Osteocyte (in vitro differentiated cells): ENCODE results near the gene FXR2. TPM values are rescaled to one million over a fixed set of nuclear protein-coding genes. Genes with fewer than 3 reads are reported as not detected.
"Not testable (repeated sequence)": the region's sequence is repeated elsewhere in the genome, so short reads cannot be mapped to it uniquely, and the experiment has no call there.

Experiments used
- DNase-seq: peaks from one replicate; pipeline ENCODE4 v3.0.0; 2021; ENCODE audit warnings: mixed read lengths; ENCODE audit not compliant: unreplicated experiment; ENCODE audit errors: extremely low spot score
- H3K27ac Mint-ChIP-seq: one replicate; pipeline ENCODE4 v1.8.0; 2021; ENCODE audit warnings: mild to moderate bottlenecking, mixed read lengths; ENCODE audit not compliant: unreplicated experiment
- H3K27me3 Mint-ChIP-seq: one replicate; pipeline ENCODE4 v1.8.0; 2021; ENCODE audit warnings: mixed read lengths; ENCODE audit not compliant: unreplicated experiment
- H3K36me3 Mint-ChIP-seq: one replicate; pipeline ENCODE4 v1.8.0; 2021; ENCODE audit warnings: mixed read lengths; ENCODE audit not compliant: unreplicated experiment
- H3K4me1 Mint-ChIP-seq: one replicate; pipeline ENCODE4 v1.8.0; 2021; ENCODE audit warnings: mixed read lengths; ENCODE audit not compliant: unreplicated experiment
- H3K4me3 Mint-ChIP-seq: one replicate; pipeline ENCODE4 v1.8.0; 2021; ENCODE audit warnings: mild to moderate bottlenecking, moderate library complexity, mixed read lengths; ENCODE audit not compliant: unreplicated experiment
- H3K9me3 Mint-ChIP-seq: one replicate; pipeline ENCODE4 v1.8.0; 2021; ENCODE audit warnings: mixed read lengths; ENCODE audit not compliant: unreplicated experiment
- CTCF ChIP-seq: fragments of 200-600 bp; sonication (generic); IDR thresholded peaks from 2 replicates; pipeline ENCODE4 v1.5.0; 2021; ENCODE audit warnings: antibody characterized with exemption, mild to moderate bottlenecking, moderate library complexity
- total RNA-seq: library from RNA; stranded (reverse); gene quantifications from 2 replicates; pipeline ENCODE4 v1.2.1, GENCODE V29; 2021

FXR2 gene
- total RNA-seq, 1 donor from 2014 or later = 50.7 TPM

- no peak for TF ChIP-seq CTCF
- DNase-seq = no peak
- Mint-ChIP-seq H3K27me3 (peaks cover 37% of the 10 kb centered on the region), H3K27ac (no peak overlapping the region), H3K36me3 (no peaks in the 10 kb centered on the region), H3K4me1 (peaks cover 15% of the 10 kb centered on the region), H3K9me3 (no peaks in the 10 kb centered on the region), H3K4me3 (no peak overlapping the region)
Measured at GRCh38 chr17:7647018-7647417, 32.3 kb upstream of the FXR2 start.

- Mint-ChIP-seq H3K4me1 (peaks cover 13% of the 10 kb centered on the region), H3K4me3 (no peak overlapping the region), H3K27ac (no peak overlapping the region), H3K9me3 (no peaks in the 10 kb centered on the region), H3K27me3 (peaks cover 42% of the 10 kb centered on the region), H3K36me3 (no peaks in the 10 kb centered on the region)
- TF ChIP-seq CTCF = no peak
- DNase-seq = no peak
Measured at GRCh38 chr17:7646457-7646856, 31.8 kb upstream of the FXR2 start.

- H3K4me1 Mint-ChIP-seq = no peaks in the 10 kb centered on the region
- no peaks in the 10 kb centered on the region for H3K9me3 Mint-ChIP-seq
- peaks cover 33% of the 10 kb centered on the region for H3K27me3 Mint-ChIP-seq
- no peak for DNase-seq
- H3K27ac Mint-ChIP-seq = no peak overlapping the region
- H3K4me3 Mint-ChIP-seq = no peak overlapping the region
- H3K36me3 Mint-ChIP-seq = no peaks in the 10 kb centered on the region
- TF ChIP-seq CTCF = no peak
Measured at GRCh38 chr17:7644775-7645174, 30.1 kb upstream of the FXR2 start.

- H3K36me3 Mint-ChIP-seq, DNase-seq, H3K4me3 Mint-ChIP-seq, H3K27ac Mint-ChIP-seq, H3K9me3 Mint-ChIP-seq, H3K4me1 Mint-ChIP-seq: not testable (repeated sequence)
- H3K27me3 Mint-ChIP-seq = peaks cover 25% of the 10 kb centered on the region
Measured at GRCh38 chr17:7641635-7642034, 26.9 kb upstream of the FXR2 start.

- Mint-ChIP-seq H3K27me3 (peaks cover 20% of the 10 kb centered on the region), H3K4me3 (no peak overlapping the region), H3K27ac (no peak overlapping the region), H3K36me3 (no peaks in the 10 kb centered on the region), H3K9me3 (no peaks in the 10 kb centered on the region), H3K4me1 (no peaks in the 10 kb centered on the region)
- no peak for DNase-seq
- no peak for TF ChIP-seq CTCF
Measured at GRCh38 chr17:7640783-7641182, 26.1 kb upstream of the FXR2 start.

- no peaks in the 10 kb centered on the region for H3K4me1 Mint-ChIP-seq
- no peak overlapping the region for H3K4me3 Mint-ChIP-seq
- DNase-seq = no peak
- no peak overlapping the region for H3K27ac Mint-ChIP-seq
- H3K36me3 Mint-ChIP-seq = no peaks in the 10 kb centered on the region
- no peaks in the 10 kb centered on the region for H3K9me3 Mint-ChIP-seq
- H3K27me3 Mint-ChIP-seq = peaks cover 8% of the 10 kb centered on the region
- no peak for TF ChIP-seq CTCF
Measured at GRCh38 chr17:7636163-7636562, 21.5 kb upstream of the FXR2 start.
